ENCODE measurements around the gene TRIP13.

The TRIP13 gene

DNA sequence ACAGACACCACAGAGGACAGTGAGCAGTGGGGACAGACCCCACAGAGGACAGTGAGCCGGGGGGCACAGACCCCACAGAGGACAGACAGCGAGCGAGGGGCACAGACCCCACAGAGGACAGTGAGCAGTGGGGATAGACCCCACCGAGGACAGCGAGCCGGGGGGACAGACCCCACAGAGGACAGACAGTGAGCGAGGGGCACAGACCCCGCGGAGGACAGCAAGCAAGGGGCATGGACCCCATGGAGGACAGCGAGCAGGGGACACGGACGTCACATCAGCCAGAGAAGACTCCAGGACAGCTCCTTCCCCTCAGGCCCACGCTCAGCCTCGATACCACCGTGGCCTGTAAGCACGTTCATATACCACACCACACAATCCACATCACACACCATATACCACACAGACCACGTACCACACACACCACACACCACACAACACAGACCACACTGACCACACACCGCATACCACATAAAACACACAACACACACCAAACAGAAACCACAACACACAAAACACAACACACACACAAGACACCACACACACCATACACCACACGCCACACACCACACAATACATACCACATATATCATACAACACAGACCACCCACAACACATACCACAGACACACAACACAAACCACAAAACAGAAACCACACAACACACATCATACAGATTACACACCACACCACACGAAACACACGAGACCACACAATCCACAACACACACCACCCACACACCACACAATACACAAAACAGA lies 36.7 kb upstream of the TRIP13 start:
- intact Hi-C loops (cut with DNase I; ENCODE audit: low total_unique reads) = no loop called here
- DNase-seq = peak in 1 of 2 donors; percentile 56
- Histone ChIP-seq H3K9me3 (no peaks in the 10 kb centered on the region), H3K4me1 (no peaks in the 10 kb centered on the region), H3K36me3 (peaks cover 0 to 15% (median 0%) of the 10 kb centered on the region in 3 donors), H3K4me3 (no peak overlapping the region), H3K27me3 (peaks cover 0 to 34% of the 10 kb centered on the region in 2 donors), H3K27ac (no peak overlapping the region)
- TF ChIP-seq, protein P1, sequence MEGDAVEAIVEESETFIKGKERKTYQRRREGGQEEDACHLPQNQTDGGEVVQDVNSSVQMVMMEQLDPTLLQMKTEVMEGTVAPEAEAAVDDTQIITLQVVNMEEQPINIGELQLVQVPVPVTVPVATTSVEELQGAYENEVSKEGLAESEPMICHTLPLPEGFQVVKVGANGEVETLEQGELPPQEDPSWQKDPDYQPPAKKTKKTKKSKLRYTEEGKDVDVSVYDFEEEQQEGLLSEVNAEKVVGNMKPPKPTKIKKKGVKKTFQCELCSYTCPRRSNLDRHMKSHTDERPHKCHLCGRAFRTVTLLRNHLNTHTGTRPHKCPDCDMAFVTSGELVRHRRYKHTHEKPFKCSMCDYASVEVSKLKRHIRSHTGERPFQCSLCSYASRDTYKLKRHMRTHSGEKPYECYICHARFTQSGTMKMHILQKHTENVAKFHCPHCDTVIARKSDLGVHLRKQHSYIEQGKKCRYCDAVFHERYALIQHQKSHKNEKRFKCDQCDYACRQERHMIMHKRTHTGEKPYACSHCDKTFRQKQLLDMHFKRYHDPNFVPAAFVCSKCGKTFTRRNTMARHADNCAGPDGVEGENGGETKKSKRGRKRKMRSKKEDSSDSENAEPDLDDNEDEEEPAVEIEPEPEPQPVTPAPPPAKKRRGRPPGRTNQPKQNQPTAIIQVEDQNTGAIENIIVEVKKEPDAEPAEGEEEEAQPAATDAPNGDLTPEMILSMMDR (IDR thresholded peaks at IDR 0.05) = no peak

- Histone ChIP-seq H3K4me3 (no peak overlapping the region), H3K27me3 (peaks cover 0 to 32% of the 10 kb centered on the region in 2 donors)
These were observed 35.9 kb upstream of the TRIP13 start for GRCh38 chr5:856531-857425.

GRCh38 chr5:858726-859125 lies 34.0 kb upstream of the TRIP13 start:
- intact Hi-C loops (cut with DNase I; ENCODE audit: low total_unique reads) = no loop called here
- H3K4me3 ChIP-seq = no peak overlapping the region
- DNase-seq = no peak
- peaks cover 0 to 19% of the 10 kb centered on the region in 2 donors for H3K27me3 ChIP-seq
- no peak overlapping the region for H3K27ac ChIP-seq
- no peaks in the 10 kb centered on the region for H3K4me1 ChIP-seq
- H3K9me3 ChIP-seq = no peaks in the 10 kb centered on the region
- TF ChIP-seq, protein P1 (IDR thresholded peaks at IDR 0.05) = no peak
- peaks cover 7 to 38% (median 17%) of the 10 kb centered on the region in 3 donors for H3K36me3 ChIP-seq

More at GRCh38 chr5:856531-857425, 35.9 kb upstream of the TRIP13 start:
- intact Hi-C loops (cut with DNase I; ENCODE audit: low total_unique reads) = no loop called here
- Histone ChIP-seq H3K36me3 (peaks cover 0 to 18% (median 0%) of the 10 kb centered on the region in 3 donors), H3K4me1 (no peaks in the 10 kb centered on the region), H3K9me3 (no peaks in the 10 kb centered on the region), H3K27ac (no peak overlapping the region)
- TF ChIP-seq, protein P1 (IDR thresholded peaks at IDR 0.05) = no peak
- DNase-seq = no peak

DNA sequence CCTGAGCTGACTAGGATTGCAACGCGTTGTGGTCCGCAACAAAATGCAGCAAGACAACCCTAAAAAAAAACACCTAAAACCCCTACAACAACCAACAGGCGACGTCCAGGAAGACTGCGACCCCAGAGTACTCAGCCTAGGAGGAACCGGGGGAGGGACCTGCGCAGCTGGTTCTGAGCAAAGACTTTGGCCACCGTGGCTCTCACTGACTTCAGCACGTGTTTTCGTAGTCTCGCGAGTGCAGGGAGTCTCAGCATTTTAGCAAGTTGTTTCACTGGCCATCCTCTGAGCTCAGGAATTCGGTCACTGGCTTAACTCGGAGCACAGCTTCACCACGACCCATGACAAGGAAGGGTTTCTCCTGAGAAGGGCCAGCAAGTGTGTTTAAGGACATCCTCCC lies 33.3 kb upstream of the TRIP13 start:
- no peak overlapping the region for H3K27ac ChIP-seq
- H3K4me1 ChIP-seq = no peaks in the 10 kb centered on the region
- peaks cover 0 to 15% of the 10 kb centered on the region in 2 donors for H3K27me3 ChIP-seq
- no peak overlapping the region for H3K4me3 ChIP-seq
- peaks cover 11 to 44% (median 23%) of the 10 kb centered on the region in 3 donors for H3K36me3 ChIP-seq
- TF ChIP-seq, protein P1 (IDR thresholded peaks at IDR 0.05) = no peak
- no peaks in the 10 kb centered on the region for H3K9me3 ChIP-seq
- intact Hi-C loops (cut with DNase I; ENCODE audit: low total_unique reads) = no loop called here
- DNase-seq = no peak

DNA sequence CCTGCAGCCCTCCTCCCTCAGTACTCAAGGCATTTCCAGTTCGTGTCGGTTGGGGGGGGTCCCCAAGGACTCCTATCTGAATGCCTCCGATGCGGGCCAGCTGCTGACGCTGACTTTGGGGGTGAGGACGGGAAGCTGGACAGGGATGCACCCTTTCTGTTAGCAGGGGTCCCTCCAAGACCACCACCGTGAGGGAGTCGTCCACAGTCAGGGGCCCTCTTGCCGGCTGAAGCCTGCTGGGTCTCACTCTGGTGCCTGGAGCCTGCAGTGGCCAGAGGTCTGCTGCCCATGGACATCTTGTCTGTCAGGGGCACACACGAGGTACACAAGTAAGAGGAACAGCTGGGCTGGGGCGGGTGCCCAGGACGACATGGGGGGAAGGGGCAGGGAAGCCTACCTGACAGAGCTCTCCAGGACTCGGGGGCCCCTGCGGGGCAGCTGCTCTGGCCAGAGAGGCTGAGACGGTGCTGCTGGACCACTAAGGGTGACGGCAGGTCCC lies 32.8 kb upstream of the TRIP13 start:
- Histone ChIP-seq H3K36me3 (peaks cover 13 to 49% (median 28%) of the 10 kb centered on the region in 3 donors), H3K27me3 (peaks cover 0 to 11% of the 10 kb centered on the region in 2 donors), H3K4me1 (no peaks in the 10 kb centered on the region), H3K27ac (no peak overlapping the region), H3K9me3 (no peaks in the 10 kb centered on the region), H3K4me3 (no peak overlapping the region)
- no peak for DNase-seq
- TF ChIP-seq, protein P1 (IDR thresholded peaks at IDR 0.05) = no peak
- intact Hi-C loops (cut with DNase I; ENCODE audit: low total_unique reads) = no loop called here

Measured in tibial artery (tissue), 4 donors.